RWPE1 (cell line): ENCODE data around the gene HEXIM2.

Experiments used
- CTCF ChIA-PET: fragments of 350-600 bp; sonication (Branson Sonifier 250); formaldehyde crosslinking; extraction: SDS; loops from one replicate; lab custom pipeline; 2021; lab: Yijun Ruan, JAX
- POLR2A ChIA-PET: fragments of 400-600 bp; formaldehyde crosslinking; extraction: SDS; loops from one replicate; lab custom pipeline; 2020; ENCODE audit warnings: antibody characterized with exemption; ENCODE audit not compliant: low non-redundant PET; lab: Yijun Ruan, JAX
- DNase-seq: peaks from one replicate; pipeline ENCODE4 v3.0.0; 2012; ENCODE audit warnings: low spot score
- H3K27ac ChIP-seq: fragments of 450-650 bp; 2 replicates; pipeline ENCODE4 v1.5.1; 2017
- CTCF ChIP-seq: fragments of 450-650 bp; conservative IDR thresholded peaks from 2 replicates; pipeline ENCODE4 v1.5.1; 2017; ENCODE audit warnings: low read depth, mild to moderate bottlenecking

The HEXIM2 gene

GRCh38 chr17:45143094-45143670, 18.5 kb upstream of the HEXIM2 start:
- no peak for DNase-seq
- peak overlapping the region; percentile 95 for H3K27ac ChIP-seq
- no peak for TF ChIP-seq CTCF
- ChIA-PET POLR2A (interaction anchor here (0.5 to 1.0 kb wide), 2 partner anchors 8 to 10 kb away, joined by 3 to 4 read pairs; partner anchors contain the start of gene ACBD4), CTCF (interaction anchor here (0.7 to 1.4 kb wide), 3 partner anchors 8 to 54 kb away, joined by 3 to 10 read pairs (median 9); partner anchors contain the start of gene ACBD4)

DNA sequence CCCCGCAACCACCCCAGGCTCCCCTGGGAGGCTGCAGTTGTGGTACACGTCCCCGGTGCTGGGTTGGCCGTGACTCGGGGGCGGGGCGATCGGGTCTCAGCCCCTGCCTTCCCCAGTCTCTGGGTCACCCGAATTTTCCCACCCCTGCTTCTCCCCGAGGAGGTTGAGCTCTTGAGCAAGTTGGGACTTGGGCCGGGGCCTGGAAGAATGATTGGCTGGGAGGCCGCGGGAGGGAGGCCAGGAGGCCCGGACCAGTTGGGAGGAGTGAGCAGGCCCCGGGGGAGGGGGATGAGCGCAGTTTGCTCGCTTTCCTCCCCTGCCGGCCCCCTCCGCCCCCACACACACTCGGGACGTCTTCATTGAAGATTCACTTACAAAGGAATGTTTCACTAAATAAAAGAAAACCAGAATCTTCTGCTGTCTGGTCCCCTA, 17.9 kb upstream of the HEXIM2 start:
- DNase-seq, result no peak
- ChIA-PET CTCF (interaction anchor here (0.6 to 1.4 kb wide), 3 partner anchors 8 to 1956 kb away, joined by 3 to 10 read pairs (median 9); partner anchors contain the start of gene ACBD4), POLR2A (interaction anchor here (0.5 to 1.0 kb wide), 2 partner anchors 8 to 9 kb away, joined by 3 to 4 read pairs; partner anchors contain the start of gene ACBD4)
- no peak for TF ChIP-seq CTCF
- peak overlapping the region; percentile 95 for H3K27ac ChIP-seq

DNA sequence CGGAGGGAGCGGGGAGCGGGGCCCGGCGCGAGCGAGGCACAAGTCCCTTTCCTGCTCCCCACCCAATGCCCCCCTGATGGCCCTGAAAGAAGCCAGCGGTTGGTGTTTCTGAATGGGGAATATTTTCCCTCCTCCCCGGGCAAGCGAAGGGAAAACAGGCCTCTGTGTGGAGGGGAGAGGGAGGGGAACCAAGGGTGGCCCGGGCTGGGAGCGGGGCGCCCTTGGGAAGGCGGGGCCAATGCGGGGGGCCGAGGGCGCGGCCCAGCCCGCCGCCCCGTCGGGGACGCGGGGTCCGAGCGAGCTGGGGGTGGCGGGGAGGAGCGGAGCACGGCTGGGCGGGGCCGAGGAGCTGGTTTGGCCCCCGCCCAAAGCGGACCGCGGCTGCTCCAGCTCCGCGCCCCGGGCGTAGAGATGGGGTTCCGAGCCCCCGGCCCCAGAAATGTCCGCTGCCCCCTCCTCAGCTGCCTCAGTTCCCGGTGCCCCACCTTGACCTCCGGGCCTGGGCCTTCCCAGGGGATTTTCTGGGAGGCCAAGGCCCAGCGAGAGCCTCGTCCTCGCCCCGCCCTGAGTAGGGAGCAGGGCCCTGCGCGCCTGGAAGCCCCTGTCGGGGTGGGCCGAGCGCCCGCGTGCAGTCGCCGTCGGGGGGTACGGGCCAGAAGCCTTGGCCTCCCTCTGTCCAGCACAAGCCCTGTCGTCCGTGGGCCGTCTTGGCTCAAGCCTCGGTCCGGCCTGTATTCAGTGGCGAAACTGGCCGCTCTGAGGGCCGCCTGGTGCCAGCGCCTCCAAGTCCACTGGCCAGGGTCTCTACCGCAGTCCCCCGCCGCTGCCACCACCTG, 17.3 kb upstream of the HEXIM2 start:
- H3K27ac ChIP-seq, result peak overlapping the region; percentile 95
- no peak for TF ChIP-seq CTCF
- ChIA-PET POLR2A (interaction anchor here (0.5 to 1.0 kb wide), 2 partner anchors 9 to 11 kb away, joined by 4 to 6 read pairs; partner anchors contain the start of gene ACBD4), CTCF (interaction anchor here (0.6 to 1.4 kb wide), 3 partner anchors 9 to 1955 kb away, joined by 3 to 10 read pairs (median 9); partner anchors contain the start of gene ACBD4)
- DNase-seq, result no peak

DNA sequence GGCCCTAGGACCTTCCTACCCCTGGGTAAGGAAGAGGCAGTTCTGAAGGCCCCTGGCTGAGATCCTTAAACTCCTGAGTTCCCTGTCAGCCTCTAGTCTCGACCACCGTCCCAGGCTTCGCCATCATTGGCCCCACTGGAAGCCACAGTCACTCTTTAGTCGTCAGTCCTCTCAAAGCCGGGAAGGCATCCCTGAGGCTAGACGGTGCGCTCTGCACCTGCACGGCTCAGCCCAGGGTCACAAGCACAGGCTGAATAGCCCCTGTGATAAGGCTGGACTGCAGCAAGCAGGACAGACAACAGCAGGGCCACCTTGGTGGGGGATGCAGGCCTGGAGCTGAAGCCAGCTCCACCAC, 16.7 kb upstream of the HEXIM2 start:
- TF ChIP-seq CTCF, result no peak
- ChIA-PET CTCF (interaction anchor here (1.7 kb wide), 1 partner anchor 10 kb away, joined by 8 read pairs; the partner anchor contains the start of gene ACBD4), POLR2A (interaction anchor here (0.5 to 0.6 kb wide), 2 partner anchors 11 to 28 kb away, joined by 3 to 6 read pairs; no protein-coding TSS in a partner anchor)
- peak overlapping the region; percentile 95 for H3K27ac ChIP-seq
- no peak for DNase-seq

DNA sequence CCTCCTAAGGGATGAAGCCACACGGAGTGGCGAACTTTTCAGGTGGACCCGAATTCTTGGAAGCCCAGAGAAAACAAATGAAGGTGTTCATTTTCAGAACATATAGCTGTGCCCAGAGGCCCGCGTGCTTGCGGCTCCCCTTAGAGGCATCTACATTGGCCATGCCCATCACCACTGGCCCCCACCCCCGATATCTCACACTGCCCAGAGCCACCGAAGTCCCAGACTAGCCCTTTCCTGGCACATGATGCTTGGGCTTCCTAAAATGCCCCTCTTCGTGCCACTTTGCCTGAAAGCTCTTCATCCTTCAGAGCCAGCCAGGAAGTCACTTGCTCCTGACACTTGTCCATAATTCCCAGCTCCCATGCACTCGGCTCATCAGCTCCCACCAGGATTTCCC, 15.5 kb upstream of the HEXIM2 start:
- TF ChIP-seq CTCF, result no peak
- ChIA-PET POLR2A (no interaction called here), CTCF (interaction anchor here (0.9 to 1.7 kb wide), 4 partner anchors 11 to 52 kb away, joined by 3 to 8 read pairs (median 4); partner anchors contain the start of genes ACBD4 and PLCD3)
- no peak for DNase-seq
- peak overlapping the region; percentile 95 for H3K27ac ChIP-seq

GRCh38 chr17:45146592-45146889, 15.1 kb upstream of the HEXIM2 start:
- no peak for TF ChIP-seq CTCF
- DNase-seq, result no peak
- ChIA-PET CTCF (interaction anchor here (0.9 to 1.7 kb wide), 4 partner anchors 11 to 52 kb away, joined by 3 to 8 read pairs (median 4); partner anchors contain the start of genes ACBD4 and PLCD3), POLR2A (no interaction called here)
- H3K27ac ChIP-seq, result peak overlapping the region; percentile 95
